HG03039 (cell line): Measurements from ENCODE around the gene GIT1.

Source experiments
- ATAC-seq: cut with Tn5 transposase; IDR thresholded peaks from one replicate; pipeline ENCODE4 v1.9.1; 2021; ENCODE audit warnings: mild to moderate bottlenecking, moderate library complexity; ENCODE audit not compliant: unreplicated experiment

GIT1 gene

GRCh38 chr17:29594519-29595090 lies 5.2 kb upstream of the GIT1 start:
- no peak for ATAC-seq

- no peak for ATAC-seq
Measured at GRCh38 chr17:29593591-29594518, 4.4 kb upstream of the GIT1 start.

GRCh38 chr17:29592850-29593551 lies 3.6 kb upstream of the GIT1 start, which contains the start of gene ANKRD13B:
TSS of gene ANKRD13B (plus strand) at chr17:29593132. CDS start at chr17:29593622, 490 bp downstream.
- ATAC-seq, result no peak

- no peak for ATAC-seq
Measured at GRCh38 chr17:29591737-29592608, 2.5 kb upstream of the GIT1 start.

DNA sequence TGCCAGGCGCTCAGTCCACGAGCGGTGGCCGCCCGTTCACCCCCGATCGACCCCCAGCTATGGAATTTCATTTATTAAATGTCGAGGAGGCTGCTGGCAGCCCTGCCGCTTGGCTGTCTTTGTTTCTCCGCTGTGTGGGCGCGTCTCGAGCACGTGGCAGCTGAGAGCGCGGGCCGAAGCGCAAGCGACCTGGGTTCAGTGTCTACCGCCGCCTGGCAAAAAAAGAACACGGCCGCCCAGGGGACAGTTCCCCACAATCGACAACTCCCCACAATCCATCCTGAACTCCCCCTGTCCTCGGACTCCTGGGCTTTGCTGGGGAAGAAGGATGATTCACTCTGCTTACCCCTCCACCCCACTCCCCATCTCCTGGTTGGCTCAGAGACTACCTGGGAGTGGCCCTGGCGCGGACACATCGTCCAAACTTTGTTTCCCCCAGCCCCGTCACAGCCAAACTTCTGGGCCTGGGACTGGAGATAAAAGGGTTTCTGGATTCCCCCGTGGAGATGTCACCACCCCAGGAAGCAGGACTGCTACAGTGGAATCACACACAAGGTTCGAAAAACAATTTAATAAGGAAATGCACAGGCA lies 1.8 kb upstream of the GIT1 start:
- ATAC-seq, result no peak

DNA sequence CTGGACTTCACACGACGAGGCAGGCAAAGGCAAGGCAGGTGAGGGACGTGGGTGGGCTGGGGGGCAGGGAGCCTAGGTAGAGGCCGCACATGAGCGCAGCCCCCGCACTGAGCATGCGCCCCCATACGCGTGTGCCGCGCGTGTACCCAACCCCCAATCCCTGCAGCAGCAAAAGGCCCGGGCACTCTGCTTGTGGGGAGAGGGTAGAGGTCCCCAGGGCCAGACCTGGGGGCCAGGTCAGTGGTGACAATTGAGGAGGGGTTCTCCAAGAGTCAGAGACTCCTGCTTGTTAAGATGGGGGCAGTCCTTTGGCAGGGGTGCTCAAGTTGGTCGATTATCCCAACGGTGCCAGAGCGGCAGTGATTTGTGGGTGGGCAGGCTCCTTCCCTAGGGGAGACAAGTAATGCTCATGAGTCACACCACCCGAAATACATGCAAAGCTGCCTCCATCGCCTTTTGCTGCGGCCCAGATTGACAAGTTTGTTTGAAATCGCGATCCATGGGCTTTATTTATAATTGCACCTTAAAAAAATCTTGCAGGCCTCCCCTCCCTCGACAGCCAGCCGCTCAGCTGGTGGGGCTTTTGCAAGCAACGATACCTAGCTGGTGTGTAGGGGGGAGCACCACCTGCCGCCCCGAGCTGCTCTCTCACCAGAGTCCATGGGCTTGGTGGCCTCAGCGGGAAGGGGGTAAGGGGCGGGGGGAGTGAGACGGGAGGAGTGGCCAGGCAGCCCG lies 1.1 kb upstream of the GIT1 start:
- ATAC-seq, result no peak

DNA sequence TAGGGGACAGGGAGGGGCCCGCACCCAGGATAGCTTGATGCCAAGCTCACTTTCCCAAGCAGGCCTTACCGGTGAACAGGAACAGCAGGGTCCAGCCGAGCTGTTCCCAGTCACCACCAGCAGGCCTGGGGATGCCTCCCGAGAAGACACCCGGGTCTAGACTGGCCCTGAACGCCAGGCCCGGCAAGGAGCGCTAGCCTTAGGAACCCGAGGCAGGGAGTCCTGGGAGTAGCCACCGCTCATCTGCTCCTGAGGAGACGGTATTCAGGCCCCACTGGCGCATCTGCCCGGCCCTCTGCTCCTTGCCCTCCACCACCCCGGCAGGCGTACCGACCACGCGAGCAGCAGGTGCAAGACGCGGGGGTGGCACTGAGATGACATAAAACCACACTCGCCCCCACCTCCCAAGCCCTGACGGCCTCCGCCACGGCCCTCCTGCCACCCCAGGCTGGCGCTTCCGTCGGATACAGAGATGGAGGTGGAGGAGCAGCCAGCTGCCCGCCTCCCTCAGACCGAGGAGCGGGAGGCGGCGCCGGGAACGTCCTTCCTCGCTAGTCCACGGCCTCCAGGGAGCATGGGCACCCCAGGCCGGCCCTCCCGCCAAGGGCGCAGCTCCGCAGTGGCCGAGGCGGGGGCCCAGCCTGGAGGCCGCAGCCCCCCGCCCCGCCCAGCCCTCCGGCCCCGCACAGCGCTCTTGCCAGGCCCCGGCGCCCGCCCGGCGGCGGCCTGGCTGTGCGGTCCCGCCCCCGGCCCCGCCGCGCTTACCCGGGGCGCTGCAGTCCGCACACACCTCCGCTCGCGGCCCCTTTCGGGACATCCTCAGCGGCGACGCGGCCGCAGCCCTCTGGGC lies 661 bp downstream of the GIT1 start:
- peak; percentile 6 for ATAC-seq

GRCh38 chr17:29588017-29588561 lies 1.4 kb downstream of the GIT1 start:
- ATAC-seq, result no peak

GRCh38 chr17:29587591-29587990 lies 1.9 kb downstream of the GIT1 start:
- ATAC-seq, result no peak

- no peak for ATAC-seq
Measured at GRCh38 chr17:29586676-29587469, 2.6 kb downstream of the GIT1 start.

DNA sequence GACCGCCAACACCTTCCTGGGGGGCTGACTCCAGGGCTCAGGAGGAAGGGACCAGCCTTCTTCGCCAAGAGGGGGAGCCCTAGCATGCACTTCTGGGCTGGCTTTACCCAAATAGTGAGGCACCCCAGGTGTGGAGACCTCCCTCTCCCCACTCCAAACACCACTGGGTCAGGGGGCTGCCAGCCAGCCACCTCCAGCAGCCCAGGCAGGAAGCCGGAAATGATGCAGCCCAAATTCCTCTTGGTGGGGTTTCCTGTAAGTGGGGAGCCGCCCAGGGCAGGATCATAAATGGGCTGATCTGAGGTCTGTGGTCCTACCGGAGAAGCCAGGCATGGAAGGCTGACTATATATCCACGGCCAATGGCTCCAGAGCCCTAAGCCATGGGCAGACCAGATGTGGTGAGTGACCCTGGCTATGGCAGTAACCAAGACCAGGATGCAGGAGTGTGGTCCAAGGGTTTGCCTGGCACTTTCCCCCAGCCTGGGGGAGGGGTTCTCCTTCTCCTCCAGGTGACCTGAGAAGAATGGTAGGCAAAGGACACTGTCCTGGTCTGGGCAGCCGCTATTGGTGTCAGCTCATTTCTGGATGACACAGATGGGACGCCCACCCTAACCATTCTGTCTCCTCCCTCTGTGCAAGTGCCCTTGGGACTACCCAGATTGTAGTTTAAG lies 4.2 kb downstream of the GIT1 start:
- no peak for ATAC-seq

- ATAC-seq, result no peak
Measured at GRCh38 chr17:29584452-29585079, 4.9 kb downstream of the GIT1 start.

- no peak for ATAC-seq
Measured at GRCh38 chr17:29583324-29584248, 5.9 kb downstream of the GIT1 start.

DNA sequence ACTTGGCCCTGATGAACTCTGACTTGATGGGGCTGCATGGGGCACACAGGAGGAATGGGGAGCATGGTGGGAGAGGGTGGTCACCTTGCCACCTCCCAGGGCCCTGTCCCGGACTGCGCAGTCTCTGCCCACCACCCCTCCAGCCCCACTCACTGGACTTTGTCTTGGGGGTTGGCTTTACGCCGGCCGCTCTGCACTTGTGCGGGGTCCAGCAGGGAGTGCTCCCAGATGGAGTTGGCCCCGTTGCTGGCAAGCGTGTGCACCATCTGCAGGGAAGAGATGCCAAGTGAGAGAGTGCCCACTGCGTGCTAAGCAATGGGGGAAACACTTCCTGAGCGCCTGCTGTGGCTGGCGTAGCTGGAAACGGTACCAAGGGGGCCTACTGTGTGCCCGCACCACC lies 6.7 kb downstream of the GIT1 start:
- no peak for ATAC-seq

DNA sequence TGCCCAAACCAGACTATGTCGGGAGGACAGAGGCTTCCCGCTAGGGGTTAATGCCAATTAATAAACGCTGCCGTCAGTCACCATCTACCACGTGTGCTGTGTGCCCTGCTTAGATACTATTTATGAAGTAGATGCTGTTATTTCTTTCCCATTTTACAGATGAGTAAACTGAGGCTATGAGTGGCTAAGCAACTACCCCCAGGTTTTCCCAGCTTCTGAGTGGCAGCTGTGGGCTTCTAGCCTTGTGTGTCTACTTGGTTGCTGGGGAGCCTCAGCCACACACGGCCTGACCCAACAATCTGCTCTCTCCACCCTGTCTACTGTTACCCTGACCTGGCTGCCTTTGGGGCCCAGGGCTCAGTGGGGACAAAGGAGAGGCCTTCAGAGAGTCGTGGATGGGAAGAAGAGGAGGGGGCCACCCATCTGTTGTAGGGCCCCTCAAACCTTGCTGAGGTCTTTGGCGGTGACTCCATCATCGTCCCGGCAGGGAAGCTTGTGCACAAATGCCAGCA lies 7.1 kb downstream of the GIT1 start:
- ATAC-seq, result no peak
